Measurements from ENCODE around the gene GPR35. TPM values are rescaled to one million over a fixed set of nuclear protein-coding genes. Genes with fewer than 3 reads are reported as not detected.

Gene GPR35
- total RNA-seq, 1 experiment from 2014 or later: 1.3 TPM

DNA sequence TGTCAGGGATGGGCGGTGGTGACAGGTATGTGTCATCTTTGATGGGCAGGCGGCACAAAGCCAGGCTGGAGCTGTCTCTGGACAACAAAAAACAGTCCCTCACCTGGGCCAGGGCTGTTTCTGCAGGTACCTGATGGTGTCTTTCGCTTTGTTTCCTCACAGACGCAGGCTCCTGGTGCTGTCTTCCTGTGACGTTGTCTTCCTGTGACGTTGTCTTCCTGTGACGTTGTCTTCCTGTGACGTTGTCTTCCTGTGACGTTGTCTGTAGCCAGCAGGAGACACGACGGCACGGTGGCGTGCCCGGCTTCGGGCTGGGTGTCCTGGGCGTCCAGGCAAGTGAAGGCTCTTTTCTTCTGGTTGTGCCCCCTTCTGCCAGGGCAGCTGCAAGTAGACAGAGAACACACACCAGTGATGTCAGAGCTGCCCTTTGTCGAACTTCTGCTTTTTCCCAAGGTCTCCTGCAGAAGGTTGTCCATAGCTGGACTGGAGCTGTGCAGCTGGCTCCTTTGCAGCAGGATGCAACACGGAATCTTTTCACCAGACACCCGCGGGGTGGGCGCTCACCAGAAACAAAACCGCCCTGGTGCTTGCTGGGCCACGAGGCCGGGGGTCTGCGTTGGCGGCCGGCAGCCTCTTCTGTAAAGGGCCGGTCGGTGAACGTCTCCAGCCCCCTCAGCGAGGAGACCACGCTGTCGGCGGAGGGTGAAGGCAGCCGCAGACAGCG is 21.1 kb downstream of the GPR35 start:
- Histone ChIP-seq H3K4me1 (ENCODE audit: control insufficient read depth, insufficient read depth, low read length) (no peaks in the 10 kb centered on the region), H3K36me3 (ENCODE audit: control insufficient read depth, insufficient read depth, low read length) (no peaks in the 10 kb centered on the region), H3K27ac (ENCODE audit: low read length) (no peak overlapping the region), H3K9me3 (ENCODE audit: control insufficient read depth, insufficient read depth, low read depth, low read length) (no peaks in the 10 kb centered on the region), H3K27me3 (ENCODE audit: control insufficient read depth, insufficient read depth, low read length) (peaks cover 8% of the 10 kb centered on the region), H3K4me3 (ENCODE audit: low read depth in 2 of 2, low read length in 2 of 2) (no peak overlapping the region)
- ChIA-PET CTCF (no interaction called here), POLR2A (no interaction called here)
- DNase-seq (ENCODE audit: low read depth, low spot score) (no peak), ATAC-seq (no peak)
- TF ChIP-seq CTCF (IDR thresholded peaks at IDR 0.05) (no peak), SIN3A (IDR thresholded peaks at IDR 0.05; ENCODE audit: borderline replicate concordance, insufficient read depth, low read depth, low read length) (no peak), POLR2AphosphoS5 (IDR thresholded peaks at IDR 0.05; ENCODE audit: low read depth, low read length) (no peak), TCF7L2 (IDR thresholded peaks at IDR 0.05; ENCODE audit: low read depth, low read length) (no peak)
- TF ChIP-seq, protein P1, sequence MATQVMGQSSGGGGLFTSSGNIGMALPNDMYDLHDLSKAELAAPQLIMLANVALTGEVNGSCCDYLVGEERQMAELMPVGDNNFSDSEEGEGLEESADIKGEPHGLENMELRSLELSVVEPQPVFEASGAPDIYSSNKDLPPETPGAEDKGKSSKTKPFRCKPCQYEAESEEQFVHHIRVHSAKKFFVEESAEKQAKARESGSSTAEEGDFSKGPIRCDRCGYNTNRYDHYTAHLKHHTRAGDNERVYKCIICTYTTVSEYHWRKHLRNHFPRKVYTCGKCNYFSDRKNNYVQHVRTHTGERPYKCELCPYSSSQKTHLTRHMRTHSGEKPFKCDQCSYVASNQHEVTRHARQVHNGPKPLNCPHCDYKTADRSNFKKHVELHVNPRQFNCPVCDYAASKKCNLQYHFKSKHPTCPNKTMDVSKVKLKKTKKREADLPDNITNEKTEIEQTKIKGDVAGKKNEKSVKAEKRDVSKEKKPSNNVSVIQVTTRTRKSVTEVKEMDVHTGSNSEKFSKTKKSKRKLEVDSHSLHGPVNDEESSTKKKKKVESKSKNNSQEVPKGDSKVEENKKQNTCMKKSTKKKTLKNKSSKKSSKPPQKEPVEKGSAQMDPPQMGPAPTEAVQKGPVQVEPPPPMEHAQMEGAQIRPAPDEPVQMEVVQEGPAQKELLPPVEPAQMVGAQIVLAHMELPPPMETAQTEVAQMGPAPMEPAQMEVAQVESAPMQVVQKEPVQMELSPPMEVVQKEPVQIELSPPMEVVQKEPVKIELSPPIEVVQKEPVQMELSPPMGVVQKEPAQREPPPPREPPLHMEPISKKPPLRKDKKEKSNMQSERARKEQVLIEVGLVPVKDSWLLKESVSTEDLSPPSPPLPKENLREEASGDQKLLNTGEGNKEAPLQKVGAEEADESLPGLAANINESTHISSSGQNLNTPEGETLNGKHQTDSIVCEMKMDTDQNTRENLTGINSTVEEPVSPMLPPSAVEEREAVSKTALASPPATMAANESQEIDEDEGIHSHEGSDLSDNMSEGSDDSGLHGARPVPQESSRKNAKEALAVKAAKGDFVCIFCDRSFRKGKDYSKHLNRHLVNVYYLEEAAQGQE (IDR thresholded peaks at IDR 0.05; ENCODE audit: insufficient read depth in 1 of 2, low read depth in 2 of 2, low read length in 1 of 2): no peak
- BruUV-seq (replicated peaks): no TSS peak
- intact Hi-C loops (cut with micrococcal nuclease; ENCODE audit: unreplicated experiment): no loop called here
- in situ Hi-C loops (cut with HindIII; ENCODE audit: low pct_unique_long_range_greater_than_20kb, low sequenced_read_pairs): no loop called here

DNA sequence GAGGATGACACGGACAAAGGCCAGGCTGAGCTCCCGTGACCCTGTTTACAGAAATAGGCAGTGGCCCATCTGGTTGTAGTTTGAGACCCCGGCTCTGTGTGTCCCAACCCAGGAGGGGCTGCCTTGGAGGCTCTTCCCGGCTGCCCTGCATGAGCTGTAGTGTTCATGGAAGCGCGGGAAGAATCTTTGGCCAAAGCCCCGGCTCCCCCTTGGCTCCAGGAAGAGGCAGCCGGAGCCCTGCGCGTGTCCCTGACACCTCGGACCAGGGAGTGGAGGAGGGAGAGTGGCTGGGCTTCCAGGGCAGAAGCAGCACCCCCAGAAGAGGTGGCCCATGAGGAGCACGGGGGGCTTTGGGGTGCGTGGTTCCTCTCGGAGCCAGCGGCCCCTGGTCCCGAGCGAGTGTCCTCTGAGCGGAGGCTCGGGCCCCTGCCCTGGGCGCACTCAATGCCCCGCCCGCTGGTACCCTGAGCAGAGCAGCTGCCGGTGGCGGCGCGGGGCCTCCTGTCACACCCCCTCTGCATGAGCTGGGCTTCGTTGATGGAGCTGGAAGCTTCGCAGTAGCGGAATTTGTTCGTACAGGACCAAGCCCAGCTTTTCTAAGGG is 21.7 kb downstream of the GPR35 start:
- DNase-seq (ENCODE audit: low read depth, low spot score) (no peak), ATAC-seq (no peak)
- intact Hi-C loops (cut with micrococcal nuclease; ENCODE audit: unreplicated experiment) (no loop called here), in situ Hi-C loops (cut with HindIII; ENCODE audit: low pct_unique_long_range_greater_than_20kb, low sequenced_read_pairs) (no loop called here)
- CTCF ChIA-PET: no interaction called here
- Histone ChIP-seq H3K27ac (ENCODE audit: low read length) (no peak overlapping the region), H3K36me3 (ENCODE audit: control insufficient read depth, insufficient read depth, low read length) (no peaks in the 10 kb centered on the region), H3K4me1 (ENCODE audit: control insufficient read depth, insufficient read depth, low read length) (no peaks in the 10 kb centered on the region), H3K9me3 (ENCODE audit: control insufficient read depth, insufficient read depth, low read depth, low read length) (no peaks in the 10 kb centered on the region), H3K4me3 (ENCODE audit: low read depth in 2 of 2, low read length in 2 of 2) (no peak overlapping the region), H3K27me3 (ENCODE audit: control insufficient read depth, insufficient read depth, low read length) (peaks cover 12% of the 10 kb centered on the region)
- TF ChIP-seq SIN3A (IDR thresholded peaks at IDR 0.05; ENCODE audit: borderline replicate concordance, insufficient read depth, low read depth, low read length) (no peak), TCF7L2 (IDR thresholded peaks at IDR 0.05; ENCODE audit: low read depth, low read length) (no peak), CTCF (IDR thresholded peaks at IDR 0.05) (no peak), POLR2AphosphoS5 (IDR thresholded peaks at IDR 0.05; ENCODE audit: low read depth, low read length) (no peak)
- TF ChIP-seq, protein P1 (IDR thresholded peaks at IDR 0.05; ENCODE audit: insufficient read depth in 1 of 2, low read depth in 2 of 2, low read length in 1 of 2): no peak
- POLR2A ChIA-PET: no interaction called here
- BruUV-seq (replicated peaks): no TSS peak

Data from Panc1 (cell line).